ENCODE results near the gene FURIN. TPM values are rescaled to one million over a fixed set of nuclear protein-coding genes. Genes with fewer than 3 reads are reported as not detected.

The FURIN gene
- total and polyA plus RNA-seq, 2 of the 4 experiments (the other 2 are of a cell fraction), result 34.8 to 54.3 TPM

DNA sequence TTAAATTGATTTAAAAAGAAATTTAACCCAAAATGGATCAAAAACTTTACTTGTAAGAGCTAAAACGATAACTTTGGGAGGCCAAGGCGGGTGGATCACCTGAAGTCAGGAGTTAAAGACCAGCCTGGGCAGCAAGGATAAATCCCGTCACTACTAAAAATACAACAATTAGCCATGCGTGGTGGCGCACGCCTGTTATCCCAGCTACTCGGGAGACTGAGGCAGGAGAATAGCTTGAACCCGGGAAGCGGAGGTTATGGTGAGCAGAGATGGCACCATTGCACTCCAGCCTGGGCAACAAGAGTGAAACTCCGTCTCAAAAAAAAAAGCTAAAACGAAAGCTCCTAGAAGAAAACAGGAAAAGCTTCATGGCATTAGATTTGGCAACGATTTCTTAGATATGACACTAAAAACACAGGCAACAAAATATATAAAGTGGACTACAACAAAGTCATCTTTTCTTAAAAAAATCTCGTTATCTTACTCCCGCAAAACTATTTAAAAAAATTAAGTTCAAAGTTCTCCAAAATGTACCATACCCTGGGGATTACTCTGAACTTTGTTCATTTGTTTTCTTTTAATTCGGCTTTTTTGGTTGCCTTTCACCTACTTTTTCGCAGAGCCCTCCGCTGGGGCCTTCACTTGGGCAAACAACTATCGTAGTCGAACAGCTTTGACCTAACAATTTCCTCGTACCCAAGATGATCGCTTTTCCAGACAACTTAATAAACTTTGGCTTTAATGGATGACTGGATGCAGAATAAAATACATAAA, 61.0 kb downstream of the FURIN start (continued):
- TF ChIP-seq SMC3 (IDR thresholded peaks at IDR 0.05; ENCODE audit: low read depth, low read length) (no peak), RCOR1 (IDR thresholded peaks at IDR 0.05; ENCODE audit: insufficient replicate concordance, low read length) (no peak)

DNA sequence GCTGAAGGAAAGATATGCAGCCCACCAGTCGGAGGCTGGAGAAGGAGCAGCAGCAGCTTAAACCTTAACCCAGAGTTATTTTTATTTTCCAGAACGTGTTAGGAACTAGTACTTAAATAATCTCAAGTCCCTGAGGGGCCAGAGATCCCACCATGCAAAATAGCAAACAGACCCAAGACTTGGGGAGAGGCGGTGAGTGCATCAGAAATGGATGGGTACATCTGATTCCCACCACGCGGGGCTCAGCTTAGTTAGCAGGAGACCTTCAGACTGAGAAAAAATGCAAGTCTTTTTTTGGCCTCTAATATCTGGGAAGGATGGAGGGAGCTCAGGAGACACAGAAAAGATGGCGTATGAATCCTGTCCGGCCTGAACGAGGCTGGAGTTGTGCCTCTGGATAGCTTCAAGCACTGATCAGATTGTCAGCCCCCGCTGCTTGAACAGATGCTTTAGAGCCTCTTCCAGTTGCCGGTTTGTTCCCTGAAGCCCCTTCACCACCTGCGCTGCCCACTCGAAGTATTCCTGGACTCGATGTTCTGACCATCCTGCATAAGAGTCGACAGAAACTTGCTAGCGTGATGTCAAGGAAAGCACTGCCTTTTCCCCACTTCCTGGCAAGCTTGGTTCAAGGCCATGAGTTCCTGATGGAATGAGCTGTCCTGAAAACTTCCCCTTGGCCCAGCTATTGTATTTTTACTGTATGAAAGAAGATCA, 62.6 kb downstream of the FURIN start:
- peak overlapping the region; percentile 66; the same call in 1 of the 2 replicates for H3K4ac ChIP-seq (ENCODE audit: low read depth, low read length)
- no peak for TF ChIP-seq MAFK (IDR thresholded peaks at IDR 0.05; ENCODE audit: low read depth, low read length)
- TF ChIP-seq CHD1 (IDR thresholded peaks at IDR 0.05; ENCODE audit: low read depth, low read length), result no peak
- no peak for TF ChIP-seq MAZ (IDR thresholded peaks at IDR 0.05; ENCODE audit: borderline replicate concordance, low read depth, low read length)
- TF ChIP-seq RAD21 (IDR thresholded peaks at IDR 0.05; ENCODE audit: low read length), result no peak
- TF ChIP-seq ELK1 (IDR thresholded peaks at IDR 0.05; ENCODE audit: borderline replicate concordance, low read depth, low read length), result no peak
- TF ChIP-seq RCOR1 (IDR thresholded peaks at IDR 0.05; ENCODE audit: insufficient replicate concordance, low read length), result no peak
- TF ChIP-seq POLR2A (IDR thresholded peaks at IDR 0.05; ENCODE audit: low read depth, low read length), result no peak
- TF ChIP-seq, protein P1, sequence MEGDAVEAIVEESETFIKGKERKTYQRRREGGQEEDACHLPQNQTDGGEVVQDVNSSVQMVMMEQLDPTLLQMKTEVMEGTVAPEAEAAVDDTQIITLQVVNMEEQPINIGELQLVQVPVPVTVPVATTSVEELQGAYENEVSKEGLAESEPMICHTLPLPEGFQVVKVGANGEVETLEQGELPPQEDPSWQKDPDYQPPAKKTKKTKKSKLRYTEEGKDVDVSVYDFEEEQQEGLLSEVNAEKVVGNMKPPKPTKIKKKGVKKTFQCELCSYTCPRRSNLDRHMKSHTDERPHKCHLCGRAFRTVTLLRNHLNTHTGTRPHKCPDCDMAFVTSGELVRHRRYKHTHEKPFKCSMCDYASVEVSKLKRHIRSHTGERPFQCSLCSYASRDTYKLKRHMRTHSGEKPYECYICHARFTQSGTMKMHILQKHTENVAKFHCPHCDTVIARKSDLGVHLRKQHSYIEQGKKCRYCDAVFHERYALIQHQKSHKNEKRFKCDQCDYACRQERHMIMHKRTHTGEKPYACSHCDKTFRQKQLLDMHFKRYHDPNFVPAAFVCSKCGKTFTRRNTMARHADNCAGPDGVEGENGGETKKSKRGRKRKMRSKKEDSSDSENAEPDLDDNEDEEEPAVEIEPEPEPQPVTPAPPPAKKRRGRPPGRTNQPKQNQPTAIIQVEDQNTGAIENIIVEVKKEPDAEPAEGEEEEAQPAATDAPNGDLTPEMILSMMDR (conservative IDR thresholded peaks at IDR 0.05; ENCODE audit: low read depth, low read length), result no peak
- no peak for TF ChIP-seq MXI1 (IDR thresholded peaks at IDR 0.05; ENCODE audit: borderline replicate concordance, low read depth, low read length)
- no peak for TF ChIP-seq SMC3 (IDR thresholded peaks at IDR 0.05; ENCODE audit: low read depth, low read length)
- TF ChIP-seq RFX5 (IDR thresholded peaks at IDR 0.05; ENCODE audit: low read depth, low read length), result no peak
- no peak for TF ChIP-seq CEBPB (IDR thresholded peaks at IDR 0.05; ENCODE audit: low read depth, low read length)

More for the DNA sequence above, 62.6 kb downstream of the FURIN start:
- no peak overlapping the region for H3K56ac ChIP-seq (ENCODE audit: extremely low read depth, insufficient read depth, low read length)
- no peaks in the 10 kb centered on the region for H3K36me3 ChIP-seq (ENCODE audit: control insufficient read depth, insufficient read depth, low read length)
- peak overlapping the region; percentile 71 for H4K5ac ChIP-seq (ENCODE audit: low read depth, low read length)
- no peak overlapping the region for H3K4me2 ChIP-seq (ENCODE audit: low read depth, low read length)
- dilution Hi-C loops (cut with HindIII; ENCODE audit: low sequenced_read_pairs, unreplicated experiment), result no loop called here
- H3K27me3 ChIP-seq (ENCODE audit: control insufficient read depth, insufficient read depth, low read length), result no peaks in the 10 kb centered on the region
- no peak overlapping the region for H4K91ac ChIP-seq (ENCODE audit: insufficient read depth, low read depth, low read length)
- peaks cover 8 to 33% of the 10 kb centered on the region in 2 experiments; a peak in 3 of 4 replicates for H3K79me1 ChIP-seq (ENCODE audit: low read depth in 1 of 2, low read length in 2 of 2)
- no peak overlapping the region for H3K9ac ChIP-seq (ENCODE audit: low read depth, low read length)
- peaks cover 2% of the 10 kb centered on the region; the same call in 1 of the 2 replicates for H4K20me1 ChIP-seq (ENCODE audit: insufficient read depth, low read length)
- peak overlapping the region; percentile 62 for H2AFZ ChIP-seq (replicated peaks; ENCODE audit: low read length, poor library complexity)
- no peak overlapping the region for H3K14ac ChIP-seq (replicated peaks; ENCODE audit: low read depth, low read length)
- WGBS, 2 experiments (ENCODE audit: extremely low coverage in 2 of 2, insufficient read length in 1 of 2), result 93% methylated on average over 6 of the region's 15 CpGs; no CpG with 5 or more reads in 1 of the 2 experiments
- H2BK5ac ChIP-seq (ENCODE audit: low read depth, low read length, poor library complexity, severe bottlenecking), result no peak overlapping the region
- ATAC-seq (ENCODE audit: low read depth), result no peak
- ChIA-PET POLR2A (ENCODE audit: unreplicated experiment) (no interaction called here), CTCF (interaction anchor here (0.9 to 1.9 kb wide), 2 partner anchors 22 to 283 kb away, joined by 4 to 6 read pairs; no protein-coding TSS in a partner anchor)
- in situ Hi-C loops (cut with MboI; ENCODE audit: low sequenced_read_pairs), result no loop called here
- no peak overlapping the region for H3K23ac ChIP-seq (ENCODE audit: low read depth, low read length)
- H2AK5ac ChIP-seq (ENCODE audit: low read depth, low read length), result no peak overlapping the region; the same call in 1 of the 2 replicates
- H4K8ac ChIP-seq (ENCODE audit: low read depth in 2 of 2, low read length in 2 of 2), result peak overlapping the region; percentile 82 to 91; a peak in 3 of 4 replicates
- BruUV-seq (replicated peaks), result no TSS peak
- no peak for DNase-seq
- H3K27ac ChIP-seq (ENCODE audit: insufficient read depth, low read length), result no peak overlapping the region
- no peaks in the 10 kb centered on the region for H3K9me3 ChIP-seq (ENCODE audit: control insufficient read depth, insufficient read depth, low read length)
- intact Hi-C loops (cut with micrococcal nuclease), result no loop called here
- no peak overlapping the region for H3K4me3 ChIP-seq (ENCODE audit: insufficient read depth, low read depth, low read length)
- peaks cover 6% of the 10 kb centered on the region for H3K9me1 ChIP-seq (ENCODE audit: insufficient read depth, low read length)
- H3K18ac ChIP-seq (ENCODE audit: low read depth, low read length), result no peak overlapping the region
- H2BK20ac ChIP-seq (ENCODE audit: low read depth, low read length), result no peak overlapping the region
- H2AK9ac ChIP-seq (replicated peaks; ENCODE audit: low read depth, low read length, poor library complexity), result no peak overlapping the region
- no peak overlapping the region for H2BK120ac ChIP-seq (ENCODE audit: low read depth, low read length)
- H3K4me1 ChIP-seq (ENCODE audit: control insufficient read depth, insufficient read depth, low read length), result peaks cover 7% of the 10 kb centered on the region
- no peak overlapping the region for H2BK15ac ChIP-seq (ENCODE audit: low read depth, low read length)

Measured in IMR-90 (cell line).